Measurements from ENCODE around the gene TTI1. TPM values are rescaled to one million over a fixed set of nuclear protein-coding genes. Genes with fewer than 3 reads are reported as not detected.

Gene TTI1
- total RNA-seq, 2 donors from 2014 or later = 14.8 to 26.2 TPM

DNA sequence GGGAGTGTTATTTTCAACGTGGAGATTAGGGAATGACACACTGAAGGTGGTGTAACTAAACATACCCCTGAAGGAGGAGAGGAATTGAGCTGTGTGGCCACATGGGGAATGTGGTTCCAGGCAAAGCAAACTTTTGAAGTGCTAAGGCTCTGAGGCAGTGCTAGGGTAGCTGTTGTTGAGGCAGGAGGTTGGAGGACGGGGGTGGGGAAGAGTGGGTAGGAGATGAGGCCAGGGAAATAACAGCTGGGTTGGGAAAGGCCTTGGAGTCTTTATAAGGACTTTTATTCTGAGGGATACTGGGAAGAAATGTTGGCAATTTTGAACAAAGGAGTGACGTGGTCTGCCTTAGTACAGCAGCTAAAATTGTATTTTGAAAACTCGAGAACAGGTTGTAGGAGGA lies 13.3 kb upstream of the TTI1 start:
- H3K4me1 ChIP-seq (replicated peaks) = no peaks in the 10 kb centered on the region
- intact Hi-C loops (cut with DNase I) = no loop called here
- H3K27ac ChIP-seq = no peak overlapping the region
- no peak overlapping the region for H3K4me3 ChIP-seq
- no peak for DNase-seq (ENCODE audit: low spot score)
- WGBS = 70% methylated on average over 4 of the region's 4 CpGs
- no peaks in the 10 kb centered on the region for H3K27me3 ChIP-seq (replicated peaks; ENCODE audit: insufficient read depth)
- TF ChIP-seq POLR2A (IDR thresholded peaks at IDR 0.05) (no peak), POLR2AphosphoS5 (IDR thresholded peaks at IDR 0.05) (no peak)
- TF ChIP-seq, protein P1, sequence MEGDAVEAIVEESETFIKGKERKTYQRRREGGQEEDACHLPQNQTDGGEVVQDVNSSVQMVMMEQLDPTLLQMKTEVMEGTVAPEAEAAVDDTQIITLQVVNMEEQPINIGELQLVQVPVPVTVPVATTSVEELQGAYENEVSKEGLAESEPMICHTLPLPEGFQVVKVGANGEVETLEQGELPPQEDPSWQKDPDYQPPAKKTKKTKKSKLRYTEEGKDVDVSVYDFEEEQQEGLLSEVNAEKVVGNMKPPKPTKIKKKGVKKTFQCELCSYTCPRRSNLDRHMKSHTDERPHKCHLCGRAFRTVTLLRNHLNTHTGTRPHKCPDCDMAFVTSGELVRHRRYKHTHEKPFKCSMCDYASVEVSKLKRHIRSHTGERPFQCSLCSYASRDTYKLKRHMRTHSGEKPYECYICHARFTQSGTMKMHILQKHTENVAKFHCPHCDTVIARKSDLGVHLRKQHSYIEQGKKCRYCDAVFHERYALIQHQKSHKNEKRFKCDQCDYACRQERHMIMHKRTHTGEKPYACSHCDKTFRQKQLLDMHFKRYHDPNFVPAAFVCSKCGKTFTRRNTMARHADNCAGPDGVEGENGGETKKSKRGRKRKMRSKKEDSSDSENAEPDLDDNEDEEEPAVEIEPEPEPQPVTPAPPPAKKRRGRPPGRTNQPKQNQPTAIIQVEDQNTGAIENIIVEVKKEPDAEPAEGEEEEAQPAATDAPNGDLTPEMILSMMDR (IDR thresholded peaks at IDR 0.05) = no peak
- H3K9me3 ChIP-seq = no peaks in the 10 kb centered on the region
- no peaks in the 10 kb centered on the region for H3K36me3 ChIP-seq

DNA sequence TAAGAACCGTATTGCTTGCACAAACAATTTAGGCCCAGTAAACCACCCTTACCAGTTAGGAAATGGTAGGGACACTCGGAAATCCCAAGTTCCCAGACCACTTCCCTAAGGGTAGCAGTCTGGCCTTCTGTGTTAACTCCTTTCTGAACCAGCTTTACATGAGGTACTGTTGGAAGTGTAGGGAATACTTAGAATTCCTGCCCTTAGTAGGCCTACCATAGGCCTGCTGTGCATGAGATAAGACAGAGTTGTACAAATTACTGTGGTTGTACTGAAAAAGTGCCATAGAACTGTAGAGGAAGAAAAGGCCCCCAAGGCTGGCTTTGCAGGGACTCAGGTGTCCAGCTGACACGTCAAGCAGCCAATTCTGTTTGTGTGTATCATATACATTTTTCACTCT lies 11.4 kb upstream of the TTI1 start:
- H3K4me1 ChIP-seq (replicated peaks) = no peaks in the 10 kb centered on the region
- no peak overlapping the region for H3K4me3 ChIP-seq
- no peak for DNase-seq (ENCODE audit: low spot score)
- intact Hi-C loops (cut with DNase I) = no loop called here
- WGBS = 84% methylated on average over 3 of the region's 3 CpGs
- no peak overlapping the region for H3K27ac ChIP-seq
- H3K9me3 ChIP-seq = no peaks in the 10 kb centered on the region
- H3K36me3 ChIP-seq = no peaks in the 10 kb centered on the region
- TF ChIP-seq, protein P1 (IDR thresholded peaks at IDR 0.05) = no peak
- no peak for TF ChIP-seq POLR2AphosphoS5 (IDR thresholded peaks at IDR 0.05)
- no peak for TF ChIP-seq POLR2A (IDR thresholded peaks at IDR 0.05)
- no peaks in the 10 kb centered on the region for H3K27me3 ChIP-seq (replicated peaks; ENCODE audit: insufficient read depth)

DNA sequence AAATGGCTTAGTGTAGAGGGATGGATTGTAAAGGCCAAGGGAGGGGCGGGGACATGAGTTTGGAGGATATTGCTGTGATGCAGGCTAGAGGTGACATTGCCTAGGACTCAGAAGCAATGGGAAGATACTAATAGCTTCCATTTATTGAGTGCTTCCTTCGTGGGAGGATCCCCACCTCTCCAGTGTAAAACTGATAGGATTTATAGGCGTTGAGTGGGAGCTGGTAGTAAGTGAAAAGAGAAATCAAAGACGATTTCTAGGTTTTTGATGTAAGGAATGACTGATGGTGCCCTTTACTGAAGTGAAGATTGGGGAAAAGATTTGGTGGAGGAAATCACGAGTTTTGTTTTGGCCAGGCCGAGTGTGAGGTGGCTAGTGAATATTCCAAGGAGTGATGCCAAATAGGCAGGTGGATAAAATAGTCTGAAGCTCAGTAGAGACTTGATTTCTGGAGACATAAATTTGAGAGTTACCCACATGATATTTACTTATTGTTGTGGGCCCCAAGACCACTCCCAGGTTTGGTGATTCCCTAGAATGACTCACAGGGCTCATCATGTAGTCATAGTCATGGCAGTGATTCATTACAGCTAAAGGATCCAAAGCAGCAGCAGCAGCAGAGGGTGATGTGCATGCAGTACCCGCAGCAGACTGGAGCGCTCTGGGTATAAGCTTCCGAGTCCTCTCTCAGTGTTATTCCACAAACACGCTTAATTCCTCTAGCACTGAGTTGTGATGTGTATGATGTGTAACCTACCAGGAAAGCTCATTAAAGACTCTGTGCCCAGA lies 10.4 kb upstream of the TTI1 start:
- H3K36me3 ChIP-seq = no peaks in the 10 kb centered on the region
- 85% methylated on average over 10 of the region's 10 CpGs for WGBS

DNA sequence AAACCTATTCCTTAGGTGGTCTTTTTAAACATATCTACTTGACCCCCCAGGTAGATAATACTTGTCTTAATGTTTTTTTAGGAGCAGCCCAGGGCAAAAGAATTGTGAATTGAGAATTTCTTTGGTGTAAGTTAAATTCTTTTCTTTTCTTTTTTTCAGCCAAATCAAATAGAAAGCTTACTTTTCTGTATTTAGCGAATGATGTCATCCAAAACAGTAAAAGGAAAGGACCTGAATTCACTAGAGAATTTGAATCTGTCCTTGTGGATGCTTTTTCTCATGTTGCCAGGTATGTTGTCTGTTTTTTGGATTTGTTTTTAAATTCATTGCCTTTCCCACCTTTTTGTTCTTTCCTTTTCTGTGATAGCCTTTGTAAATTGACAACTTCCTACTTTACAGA lies 7.0 kb upstream of the TTI1 start:
- peaks cover 6% of the 10 kb centered on the region for H3K4me1 ChIP-seq (replicated peaks)
- TF ChIP-seq POLR2AphosphoS5 (IDR thresholded peaks at IDR 0.05) (no peak), POLR2A (IDR thresholded peaks at IDR 0.05) (no peak)
- TF ChIP-seq, protein P1 (IDR thresholded peaks at IDR 0.05) = peak in 1 of 4 experiments; percentile 10
- intact Hi-C loops (cut with DNase I) = no loop called here
- 38% methylated on average over 1 of the region's 1 CpG for WGBS
- no peak for DNase-seq (ENCODE audit: low spot score)
- no peaks in the 10 kb centered on the region for H3K36me3 ChIP-seq
- H3K4me3 ChIP-seq = no peak overlapping the region
- no peak overlapping the region for H3K27ac ChIP-seq
- H3K9me3 ChIP-seq = no peaks in the 10 kb centered on the region
- no peaks in the 10 kb centered on the region for H3K27me3 ChIP-seq (replicated peaks; ENCODE audit: insufficient read depth)

More for the DNA sequence above, 10.4 kb upstream of the TTI1 start:
- intact Hi-C loops (cut with DNase I) = no loop called here
- DNase-seq (ENCODE audit: low spot score) = no peak
- Histone ChIP-seq H3K4me3 (no peak overlapping the region), H3K9me3 (no peaks in the 10 kb centered on the region), H3K27ac (no peak overlapping the region), H3K4me1 (replicated peaks) (no peaks in the 10 kb centered on the region), H3K27me3 (replicated peaks; ENCODE audit: insufficient read depth) (no peaks in the 10 kb centered on the region)
- no peak for TF ChIP-seq POLR2AphosphoS5 (IDR thresholded peaks at IDR 0.05)
- TF ChIP-seq POLR2A (IDR thresholded peaks at IDR 0.05) = no peak
- TF ChIP-seq, protein P1 (IDR thresholded peaks at IDR 0.05) = no peak

DNA sequence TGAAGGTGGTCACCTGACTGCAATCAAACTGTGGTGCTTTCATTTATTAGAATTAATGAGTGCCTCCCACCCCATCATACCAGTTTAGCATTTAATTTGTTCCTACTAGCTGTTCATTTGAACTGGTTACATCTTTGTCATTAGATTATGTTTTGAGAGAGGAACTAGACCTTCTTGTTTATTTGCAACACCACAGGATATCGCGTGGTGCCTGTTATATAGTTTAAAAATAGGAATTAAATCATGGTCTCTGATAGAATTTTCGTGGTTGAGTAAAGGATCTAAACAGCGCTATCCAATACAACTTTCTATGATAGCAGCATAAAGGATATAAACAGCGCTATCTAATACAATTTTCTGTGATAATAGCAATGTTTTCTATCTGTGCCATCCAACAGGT lies 3.1 kb upstream of the TTI1 start:
- H3K36me3 ChIP-seq = no peaks in the 10 kb centered on the region
- H3K27ac ChIP-seq = no peak overlapping the region
- DNase-seq (ENCODE audit: low spot score) = no peak
- peaks cover 18% of the 10 kb centered on the region for H3K4me1 ChIP-seq (replicated peaks)
- 88% methylated on average over 5 of the region's 5 CpGs for WGBS
- H3K9me3 ChIP-seq = no peaks in the 10 kb centered on the region
- H3K4me3 ChIP-seq = no peak overlapping the region
- TF ChIP-seq, protein P1 (IDR thresholded peaks at IDR 0.05) = no peak
- TF ChIP-seq POLR2A (IDR thresholded peaks at IDR 0.05) = no peak
- no peak for TF ChIP-seq POLR2AphosphoS5 (IDR thresholded peaks at IDR 0.05)
- intact Hi-C loops (cut with DNase I) = no loop called here
- H3K27me3 ChIP-seq (replicated peaks; ENCODE audit: insufficient read depth) = no peaks in the 10 kb centered on the region

Measured in prostate gland (tissue), 2 donors.